Activated CD8-positive, alpha-beta memory T cell treated with anti-CD3 and anti-CD28 coated beads for 1 hour (primary cell): ENCODE measurements around the gene MTMR6.
"Not testable (repeated sequence)": the region's sequence is repeated elsewhere in the genome, so short reads cannot be mapped to it uniquely, and the experiment has no call there.

Source experiments
- DNase-seq, 2 donors: peaks; one replicate each; pipeline ENCODE4 v3.0.0-alpha.2; 2020; ENCODE audit warnings: low read depth in 1 of 2; ENCODE audit errors: extremely low read depth in 1 of 2

MTMR6 gene

GRCh38 chr13:25286969-25287961 is at the start of gene MTMR6:
Gene MTMR6 (minus strand): TSS chr13:25287488. CDS start chr13:25287247, 241 bp downstream.
- DNase-seq: peak; percentile 87 to 93

DNA sequence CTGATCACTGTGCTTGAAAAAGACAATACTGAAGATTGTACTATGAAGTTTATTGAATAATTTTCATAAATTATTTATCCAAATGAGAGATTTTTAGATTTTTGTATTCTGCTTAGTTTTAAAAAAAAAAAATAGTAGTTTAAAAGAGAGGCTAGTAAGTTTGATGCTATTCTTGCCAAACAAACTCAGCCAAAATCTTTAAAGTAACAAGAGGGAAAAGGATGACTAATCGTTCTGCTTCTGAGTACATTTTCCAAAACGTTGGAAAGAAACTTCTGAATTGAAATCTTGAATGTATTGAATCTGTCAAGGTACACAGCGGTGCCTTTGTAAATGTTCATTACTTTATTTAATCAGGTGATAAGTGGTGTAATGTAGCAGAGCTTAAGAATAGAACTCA is 48.6 kb upstream of the MTMR6 start:
- DNase-seq: no peak

DNA sequence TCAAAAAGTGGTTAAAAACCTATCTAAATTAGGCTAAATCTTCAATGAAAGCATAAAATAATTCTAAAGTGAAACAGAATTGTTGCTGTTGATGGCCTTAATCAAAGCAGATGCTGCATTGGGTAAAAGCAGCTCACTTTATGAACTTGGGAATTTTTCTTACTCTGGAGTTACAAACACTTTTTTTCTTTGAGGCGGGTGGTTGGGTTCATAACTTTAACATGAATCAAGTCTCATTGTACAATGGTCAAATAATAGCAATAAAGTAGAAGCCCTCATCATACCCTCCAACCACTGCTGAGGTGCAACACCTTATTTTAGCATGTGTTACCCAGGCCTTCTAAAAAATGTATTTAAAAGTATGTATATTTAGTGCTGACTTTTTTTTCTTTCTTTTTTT is 43.3 kb upstream of the MTMR6 start:
- no peak for DNase-seq

- DNase-seq: no peak
These were observed 42.4 kb upstream of the MTMR6 start for GRCh38 chr13:25329706-25330105.

DNA sequence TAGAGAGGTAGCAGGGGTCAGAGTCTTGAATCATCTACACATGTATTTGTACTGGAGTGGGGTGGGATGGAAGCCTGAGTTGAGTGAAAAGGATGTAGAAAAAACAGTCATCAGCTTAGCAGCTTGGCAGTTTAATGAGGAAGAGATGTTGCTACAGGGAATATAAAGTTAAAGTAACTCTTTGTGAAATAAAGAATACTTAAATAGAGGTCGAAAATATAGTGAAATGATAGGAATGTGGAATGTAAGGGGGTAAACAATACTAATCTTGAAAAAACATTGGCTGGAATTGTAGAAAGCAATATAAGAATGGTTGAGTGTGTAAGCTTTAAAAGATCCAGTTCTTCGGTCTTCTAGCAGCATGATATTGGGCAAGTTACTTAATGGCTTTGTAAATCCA is 36.8 kb upstream of the MTMR6 start:
- DNase-seq: no peak

GRCh38 chr13:25319771-25320170 is 32.5 kb upstream of the MTMR6 start:
- no peak for DNase-seq

- DNase-seq: not testable (repeated sequence)
These were observed 31.7 kb upstream of the MTMR6 start for GRCh38 chr13:25318946-25319345.

- DNase-seq: no peak
These were observed 23.6 kb upstream of the MTMR6 start for GRCh38 chr13:25310891-25311290.

DNA sequence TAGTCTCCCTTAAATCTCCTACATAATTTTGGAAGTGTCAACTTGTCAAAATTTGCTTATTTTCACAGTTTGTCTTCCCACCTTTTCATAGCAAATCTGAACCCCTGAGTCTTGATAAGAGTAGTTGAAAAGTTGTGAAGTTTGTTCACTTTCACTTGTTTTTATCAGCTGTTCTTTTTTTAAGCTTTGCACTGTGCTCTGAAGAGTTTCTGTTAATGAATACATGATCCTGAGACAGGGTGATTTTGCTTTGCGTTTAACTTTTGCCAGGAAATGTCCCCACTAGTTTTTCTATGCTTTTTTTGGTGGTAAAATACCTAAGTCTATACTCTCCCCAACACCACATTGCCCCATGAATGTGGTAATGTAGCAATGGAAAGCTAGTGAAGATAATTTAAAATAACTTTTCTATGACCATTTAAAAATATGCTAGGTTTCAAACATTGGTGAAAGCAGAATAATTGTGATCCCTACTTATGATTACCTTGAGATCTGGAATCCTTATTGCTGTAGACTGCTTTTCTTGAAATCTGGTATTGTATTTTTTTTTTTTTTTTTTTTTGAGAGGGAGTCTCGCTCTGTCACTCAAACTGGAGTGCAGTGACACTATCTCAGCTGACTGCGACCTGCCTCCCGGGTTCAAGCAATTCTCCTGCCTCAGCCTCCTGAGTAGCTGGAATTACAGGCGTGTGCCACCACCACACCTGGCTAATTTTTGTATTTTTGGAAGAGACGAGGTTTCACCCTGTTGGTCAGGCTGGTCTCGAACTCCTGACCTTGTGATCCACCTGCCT is 19.6 kb upstream of the MTMR6 start:
- no peak for DNase-seq

- DNase-seq: no peak
These were observed 14.8 kb upstream of the MTMR6 start for GRCh38 chr13:25302121-25302520.

- peak; percentile 72 to 90 for DNase-seq
These were observed 14.2 kb upstream of the MTMR6 start, which contains the start of gene NUP58 for GRCh38 chr13:25301347-25302113. Gene NUP58 (plus strand): TSS chr13:25301625. CDS start chr13:25301774, 149 bp downstream.

DNA sequence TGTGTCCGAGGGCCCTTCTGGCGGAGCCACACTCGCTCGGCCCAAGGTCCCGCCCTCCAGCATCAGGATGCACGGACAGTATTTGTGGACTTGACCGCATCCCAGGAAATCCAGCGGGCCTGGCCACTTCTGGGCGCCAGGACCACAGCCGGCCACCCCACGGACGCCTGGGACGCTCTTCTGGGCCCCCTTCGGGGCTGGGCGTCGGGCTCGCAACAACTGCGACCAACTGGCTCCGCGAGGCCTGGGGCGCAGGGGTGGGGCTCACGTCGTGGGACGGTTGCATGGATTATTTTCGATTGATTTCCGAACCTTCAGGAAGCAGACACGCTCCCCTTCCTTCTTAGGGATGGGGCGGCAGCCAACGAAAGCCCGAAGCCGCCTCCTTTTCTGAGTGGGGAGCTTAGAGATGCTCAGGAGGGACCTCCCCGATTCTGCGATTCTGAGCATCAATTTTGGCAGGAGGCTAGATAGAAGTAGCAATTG is 13.6 kb upstream of the MTMR6 start:
- DNase-seq: peak in 1 of 2 donors; percentile 2

GRCh38 chr13:25295701-25296100 is 8.4 kb upstream of the MTMR6 start:
- DNase-seq: no peak

- no peak for DNase-seq
These were observed 7.9 kb upstream of the MTMR6 start for GRCh38 chr13:25295228-25295627.

GRCh38 chr13:25292301-25292700 is 5.0 kb upstream of the MTMR6 start:
- DNase-seq: no peak

GRCh38 chr13:25291691-25292090 is 4.4 kb upstream of the MTMR6 start:
- no peak for DNase-seq

DNA sequence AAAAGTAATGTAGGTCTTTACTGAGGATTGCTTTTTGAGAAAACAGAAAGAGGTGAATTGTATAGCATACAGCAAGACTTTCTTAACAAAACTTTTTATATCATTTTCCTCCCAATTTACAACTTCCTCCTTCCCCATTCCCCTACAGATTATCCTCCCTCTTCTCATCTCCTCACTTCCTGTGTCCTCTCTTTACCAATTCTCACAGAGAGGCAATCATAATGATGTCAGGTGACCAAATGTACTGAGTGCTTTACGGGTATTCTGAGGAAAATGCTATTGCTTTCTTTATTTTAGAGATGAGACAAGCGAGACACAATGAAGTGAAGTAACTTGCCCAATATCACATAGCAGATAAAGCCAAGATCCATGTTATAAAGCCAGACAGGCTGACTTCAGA is 1.7 kb upstream of the MTMR6 start:
- DNase-seq: no peak

- DNase-seq: peak in 1 of 2 donors; percentile 5
These were observed 850 bp downstream of the MTMR6 start for GRCh38 chr13:25286308-25286968.

DNA sequence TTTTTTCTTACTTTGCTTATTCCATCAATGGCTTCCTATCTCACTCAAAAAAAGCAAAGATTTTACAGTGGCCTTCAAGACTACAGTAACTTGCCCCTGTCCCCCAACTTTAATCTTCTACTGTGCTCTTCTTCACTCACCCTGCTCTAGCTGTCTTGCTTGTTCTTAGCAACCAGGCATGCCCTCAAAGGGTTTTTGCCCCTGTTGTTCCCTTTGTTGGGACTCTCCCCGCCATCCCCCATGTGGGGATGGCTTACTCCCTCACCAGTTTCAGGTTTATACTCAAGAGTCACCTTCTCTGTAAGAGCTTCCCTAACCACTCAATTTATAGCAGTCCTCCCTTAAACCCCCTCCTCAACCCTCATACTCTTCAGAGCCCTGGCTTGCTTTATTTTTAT is 5.4 kb downstream of the MTMR6 start:
- DNase-seq: no peak
